NCI-H82 treated with DMSO at 0.1 percent for 48 hours (cell line): ENCODE measurements around the gene DOCK4.
A peak's percentile ranks its signal among the peaks of the same experiment; 100 is the strongest.

Source experiments
- DNase-seq: peaks from one replicate; lab custom pipeline; 2025; ENCODE audit not compliant: unreplicated experiment; lab: John Stamatoyannopoulos, UW

Gene DOCK4

DNA sequence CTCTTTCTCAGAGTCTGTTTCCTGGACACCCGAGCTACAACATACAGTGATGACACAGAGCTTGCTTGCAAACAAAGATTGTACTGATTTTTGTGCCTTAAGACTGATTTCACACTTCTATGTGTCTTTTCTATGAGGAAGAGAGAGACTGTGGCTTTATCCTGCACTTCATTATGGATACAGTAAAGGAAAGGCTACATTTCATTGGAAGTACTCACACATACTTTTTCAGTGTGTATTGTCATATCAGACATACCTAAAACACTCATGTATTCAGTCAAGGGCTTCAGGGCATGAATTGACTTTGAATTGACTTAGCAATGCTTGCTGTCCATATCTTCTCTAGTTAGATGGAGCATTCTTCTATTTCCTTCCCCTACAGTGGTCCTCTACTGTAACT is 508.4 kb downstream of the DOCK4 start:
- no peak for DNase-seq

DNA sequence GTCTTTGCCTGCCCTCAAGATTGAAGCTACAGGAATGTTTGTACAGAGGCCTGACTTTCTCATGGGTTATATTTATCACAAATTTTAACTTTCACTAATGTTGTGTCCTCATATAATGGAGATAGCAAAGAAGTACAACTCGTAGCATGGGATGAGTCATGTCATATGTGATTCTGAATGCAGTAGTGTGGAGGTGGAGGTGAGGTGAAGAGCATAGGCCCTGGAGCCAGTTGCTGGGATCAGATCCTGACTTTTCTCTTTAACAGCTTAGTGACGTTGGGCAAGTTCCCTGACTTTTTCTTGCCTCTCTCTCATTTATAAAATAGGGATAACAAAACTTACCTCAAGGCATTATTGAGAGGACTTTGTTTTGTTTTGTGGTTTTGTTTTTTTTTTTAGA is 511.8 kb downstream of the DOCK4 start:
- DNase-seq: no peak

DNA sequence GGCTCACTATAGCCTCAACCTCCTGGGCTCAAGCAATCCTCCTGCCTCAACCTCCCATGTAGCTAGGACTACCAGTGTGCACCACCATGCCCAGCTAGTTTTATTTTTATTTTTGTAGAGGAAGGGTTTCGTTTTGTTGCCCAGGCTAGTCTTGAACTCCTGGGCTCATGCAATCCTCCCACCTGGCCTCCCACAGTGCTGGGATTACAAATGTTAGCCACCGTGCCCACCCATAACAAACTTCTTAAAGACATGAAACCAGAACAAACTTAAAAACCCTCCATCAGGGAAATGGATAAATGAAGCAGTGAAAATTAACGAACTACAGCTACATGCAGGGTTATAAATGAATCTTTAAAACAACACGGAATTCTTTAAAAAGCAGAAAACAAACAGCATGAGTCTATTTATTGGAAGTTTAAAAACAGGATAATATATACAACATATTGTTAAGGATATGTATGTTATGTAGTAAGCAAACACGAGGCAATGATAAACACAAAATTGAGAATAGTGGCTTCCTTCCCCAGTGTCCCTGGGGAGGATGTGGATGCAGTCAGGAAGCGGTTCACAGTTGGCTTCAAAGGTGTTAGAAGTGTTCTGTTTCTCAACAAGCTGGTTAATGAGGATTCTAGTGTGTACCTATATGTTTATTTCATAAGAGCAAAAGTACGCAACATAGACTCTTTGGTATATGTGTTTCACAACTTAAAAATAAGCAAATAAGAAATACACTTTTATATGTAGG is 515.7 kb downstream of the DOCK4 start:
- no peak for DNase-seq

- DNase-seq: no peak
Observed at GRCh38 chr7:111685349-111685748, 520.9 kb downstream of the DOCK4 start.

GRCh38 chr7:111682588-111683340 is 523.4 kb downstream of the DOCK4 start:
- DNase-seq: no peak

DNA sequence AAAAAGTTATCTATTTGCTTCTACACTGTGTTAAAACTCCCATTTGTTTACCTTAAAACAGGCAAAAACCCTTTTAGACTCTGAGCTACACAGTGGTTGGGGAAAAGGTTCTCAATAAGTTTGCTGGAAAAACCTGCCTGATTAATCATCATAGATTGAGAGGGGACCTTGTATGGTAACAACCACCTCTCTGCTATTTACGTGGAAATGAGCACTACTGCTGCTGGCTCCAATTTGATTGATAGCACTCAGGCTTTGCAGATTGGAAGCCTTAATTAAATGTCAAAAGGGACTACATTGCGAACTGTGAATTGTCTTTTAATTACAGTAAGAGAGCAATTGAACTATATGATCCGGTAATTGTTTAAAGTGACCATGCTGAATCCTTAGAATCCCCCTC is 525.0 kb downstream of the DOCK4 start:
- no peak for DNase-seq

DNA sequence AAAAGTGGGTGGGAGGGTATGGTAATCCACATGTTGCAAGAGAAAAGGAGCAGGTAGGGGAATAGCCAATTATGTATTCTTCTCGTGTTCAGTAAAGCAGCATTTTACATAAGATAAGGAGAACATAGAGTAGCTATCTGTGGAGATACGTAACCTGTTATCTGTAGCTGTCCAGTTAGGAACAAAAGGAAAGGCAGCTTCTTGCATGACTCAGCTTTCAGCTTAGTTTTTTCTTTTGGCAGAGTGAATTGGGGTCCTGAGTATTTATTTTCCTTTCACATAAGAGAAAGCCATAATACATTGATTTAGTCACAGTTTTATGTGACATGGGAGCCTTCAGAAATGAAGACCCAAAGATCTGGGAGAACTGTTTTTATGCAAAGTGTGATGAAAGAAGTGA is 527.2 kb downstream of the DOCK4 start:
- DNase-seq: no peak

DNA sequence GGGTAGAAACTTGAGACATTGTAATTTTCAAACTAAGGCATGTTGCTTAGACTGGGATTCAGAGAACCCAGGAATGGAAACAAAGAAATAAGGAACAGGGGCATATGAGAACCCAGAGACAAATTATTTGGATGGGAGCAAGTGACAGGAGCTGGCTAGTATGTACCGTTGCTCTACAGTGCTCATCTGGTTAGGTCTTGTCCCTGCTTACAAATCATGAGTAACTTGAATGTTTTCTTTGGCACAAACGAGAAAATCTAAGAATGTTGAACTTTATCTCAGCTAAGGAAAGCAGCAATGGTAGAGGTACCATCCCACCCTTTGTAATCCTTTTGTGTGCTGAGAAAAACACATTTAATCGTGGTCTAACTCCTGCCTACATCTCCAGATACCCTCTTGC is 527.9 kb downstream of the DOCK4 start:
- no peak for DNase-seq

DNA sequence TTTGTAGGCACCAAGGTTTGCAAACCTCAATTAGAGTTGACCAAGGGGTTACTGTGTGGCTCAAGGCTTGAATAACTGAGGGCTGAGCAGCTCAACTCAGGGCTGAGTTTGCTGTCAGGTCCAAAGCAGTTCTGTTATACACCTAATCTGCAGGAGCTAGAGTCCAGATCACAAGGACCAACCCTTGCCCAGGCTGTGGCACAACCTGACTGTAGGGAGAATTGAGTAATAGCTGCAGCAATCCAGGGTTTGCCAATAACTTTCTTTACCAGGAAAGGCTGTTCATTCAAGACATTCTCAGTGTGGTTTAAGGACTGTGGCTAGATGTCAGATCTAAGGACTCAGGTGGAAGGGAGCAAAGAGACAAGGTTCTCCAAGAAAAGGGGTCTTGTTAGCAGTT is 528.4 kb downstream of the DOCK4 start:
- no peak for DNase-seq

DNA sequence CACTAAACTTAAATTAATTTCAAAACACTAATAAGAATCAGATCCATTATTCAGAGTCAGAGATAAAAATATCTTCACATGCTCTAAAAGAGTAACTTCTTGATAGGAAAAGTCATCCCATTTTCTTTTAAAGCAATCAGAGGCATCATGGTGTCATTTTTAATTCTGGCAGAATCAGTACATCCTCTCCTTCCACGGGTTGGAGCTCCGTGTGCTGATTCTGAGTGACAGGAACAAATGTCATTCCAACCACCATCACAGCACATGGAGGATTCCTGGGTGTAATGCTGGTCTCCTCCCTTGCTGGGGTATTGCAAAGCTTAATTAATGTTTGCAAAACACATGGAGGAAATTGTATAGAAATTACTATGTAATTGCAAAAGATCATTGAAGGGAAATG is 529.4 kb downstream of the DOCK4 start:
- DNase-seq: peak; percentile 48
